K562 (cell line): Measurements from ENCODE around the gene ZFYVE19. TPM values are rescaled to one million over a fixed set of nuclear protein-coding genes. Genes with fewer than 3 reads are reported as not detected.
A peak's percentile ranks its signal among the peaks of the same experiment; 100 is the strongest.

Experiments
- ATAC-seq: fragments of 200-7000 bp; cut with Tn5 transposase; 3 replicates; pipeline ENCODE4 v1.9.1; 2020; ENCODE audit warnings: moderate library complexity
- BruUV-seq: library from RNA; stranded (reverse); fragments of 400-500 nt; replicated peaks from 2 replicates; lab custom pipeline; 2021; lab: Mats Ljungman, UMichigan
- CTCF ChIA-PET: fragments of 300-600 bp; formaldehyde crosslinking; extraction: SDS; loops from one replicate; lab custom pipeline; 2021; ENCODE audit warnings: low intra/inter-chr PET ratio; lab: Yijun Ruan, JAX
- POLR2A ChIA-PET: fragments of 300-600, 350-650 bp; sonication (Branson Sonifier 250); formaldehyde crosslinking; extraction: SDS; loops from one replicate; lab custom pipeline; 2021; ENCODE audit warnings: antibody characterized with exemption, inconsistent platforms; lab: Yijun Ruan, JAX
- DNase-seq, 4 experiments: peaks; one replicate each; pipeline versions ENCODE4 v3.0.0 to v3.0.0-alpha.2; 2011 to 2018; ENCODE audit warnings: low spot score in 3 of 4, mixed read lengths in 3 of 4; ENCODE audit errors: extremely low read depth in 1 of 4
- FAIRE-seq: peaks from 2 replicates; lab custom pipeline; 2011; peaks lifted over from hg19 to GRCh38; lab: Jason Lieb, UNC
- H2AFZ ChIP-seq: 2 replicates; pipeline ENCODE4 v1.6.0; 2011; ENCODE audit warnings: low read depth, low read length, control low read depth, inconsistent platforms
- H3K27ac ChIP-seq: fragments of 200-600 bp; 3 replicates; pipeline ENCODE4 v1.8.0; 2011; ENCODE audit warnings: low read depth, mild to moderate bottlenecking, control low read depth, inconsistent platforms, low read length, moderate library complexity, mixed read lengths; ENCODE audit errors: extremely low read depth
- H3K27me3 ChIP-seq, 2 experiments: fragments of 300-600 bp in 1 of 2; 2 replicates in 1 of 2; 3 replicates in 1 of 2; pipeline versions ENCODE4 v1.6.0 to v1.8.0; 2011; ENCODE audit warnings: inconsistent platforms in 2 of 2, low read length in 2 of 2, mild to moderate bottlenecking in 1 of 2, mixed read lengths in 1 of 2, moderate library complexity in 1 of 2; ENCODE audit not compliant: control insufficient read depth in 2 of 2, insufficient read depth in 2 of 2
- H3K36me3 ChIP-seq: fragments of 300-600 bp; 3 replicates; pipeline ENCODE4 v1.8.0; 2011; ENCODE audit warnings: mild to moderate bottlenecking, low read length, inconsistent platforms; ENCODE audit not compliant: control insufficient read depth, insufficient read depth
- H3K4me1 ChIP-seq, 2 experiments: fragments of 200-600 bp in 1 of 2; replicated peaks in 1 of 2; 2 replicates in 1 of 2; 3 replicates in 1 of 2; pipeline versions ENCODE4 v1.5.1 to v1.8.0; 2011; ENCODE audit warnings: inconsistent platforms in 2 of 2, low read length in 2 of 2, mild to moderate bottlenecking in 1 of 2, mixed read lengths in 1 of 2, moderate library complexity in 1 of 2; ENCODE audit not compliant: control insufficient read depth in 2 of 2, insufficient read depth in 2 of 2
- H3K4me2 ChIP-seq: 2 replicates; pipeline ENCODE4 v1.6.1; 2011; ENCODE audit warnings: low read length, control low read depth, inconsistent platforms, mixed read lengths; ENCODE audit not compliant: insufficient read depth
- H3K4me3 ChIP-seq: fragments of 200-600 bp; sonication (generic), shearing (Covaris generic); 2 replicates; pipeline ENCODE4 v1.5.1; 2016; ENCODE audit warnings: control low read depth, inconsistent platforms
- H3K79me2 ChIP-seq: fragments of 200-600 bp; 3 replicates; pipeline ENCODE4 v1.8.0; 2011; ENCODE audit warnings: low read length, inconsistent platforms; ENCODE audit not compliant: control insufficient read depth, insufficient read depth
- H3K9ac ChIP-seq, 2 experiments: 2 replicates each; pipeline versions ENCODE4 v1.6.0 to v1.6.1; 2011; ENCODE audit warnings: low read depth in 2 of 2, low read length in 2 of 2, control low read depth in 1 of 2, inconsistent platforms in 1 of 2, mild to moderate bottlenecking in 1 of 2, mixed read lengths in 1 of 2; ENCODE audit not compliant: insufficient read depth in 1 of 2
- H3K9me1 ChIP-seq: one replicate; pipeline ENCODE4 v1.6.0; 2011; ENCODE audit warnings: inconsistent platforms, mild to moderate bottlenecking, low read length, moderate library complexity; ENCODE audit not compliant: control insufficient read depth, insufficient read depth
- H3K9me3 ChIP-seq: replicated peaks from 2 replicates; pipeline ENCODE4 v1.5.1; 2011; ENCODE audit warnings: low read depth, low read length, inconsistent platforms; ENCODE audit not compliant: control insufficient read depth, insufficient read depth
- H4K20me1 ChIP-seq: replicated peaks from 2 replicates; pipeline ENCODE4 v1.6.1; 2011; ENCODE audit warnings: low read length, inconsistent platforms, mixed read lengths; ENCODE audit not compliant: control insufficient read depth, insufficient read depth
- CBFA2T3 ChIP-seq: fragments of 450-650 bp; IDR thresholded peaks from 2 replicates; pipeline ENCODE4 v1.6.1; 2017
- CEBPZ ChIP-seq: fragments of 150-350 bp; IDR thresholded peaks from 2 replicates; pipeline ENCODE4 v1.6.1; 2014; ENCODE audit warnings: low read depth, mild to moderate bottlenecking, low read length, borderline replicate concordance
- HMBOX1 ChIP-seq: sonication (generic); IDR thresholded peaks from 2 replicates; pipeline ENCODE4 v1.6.1; 2016
- POLR3G ChIP-seq: IDR thresholded peaks from 2 replicates; pipeline ENCODE4 v1.6.1; 2011; ENCODE audit not compliant: insufficient read length, insufficient replicate concordance; ENCODE audit errors: extremely low read depth
- PTRF ChIP-seq: fragments of 450-650 bp; IDR thresholded peaks from 2 replicates; pipeline ENCODE4 v1.6.1; 2016; ENCODE audit warnings: mild to moderate bottlenecking, missing genetic modification characterization, missing compliant biosample characterization
- ZBTB40 ChIP-seq, 2 experiments: fragments of 450-650 bp in 1 of 2; sonication (generic) in 1 of 2; formaldehyde crosslinking in 1 of 2; IDR thresholded peaks; 2 replicates each; pipeline versions ENCODE4 v1.7.1 to v1.9.0; 2016 to 2022; ENCODE audit warnings: inconsistent platforms in 1 of 2, mild to moderate bottlenecking in 1 of 2, missing genetic modification reagents in 1 of 2
- WGBS: fragments of 100-300 bp; shearing (Covaris generic); methylation state at CpG from one replicate; pipeline ENCODE4 v1.1.6; 2016; ENCODE audit warnings: low coverage, mixed read lengths; ENCODE audit not compliant: insufficient coverage; ENCODE audit errors: missing lambda C conversion rate; 5-methylcytosine and 5-hydroxymethylcytosine counted together
- in situ Hi-C: fragments of 300-500 bp; cut with MboI; formaldehyde crosslinking; loops from 4 replicates; pipeline ENCODE4 v1.15.0; 2018; ENCODE audit warnings: inconsistent platforms, mixed read lengths
- intact Hi-C: fragments of 100-400 bp; cut with micrococcal nuclease; formaldehyde crosslinking; loops from 2 replicates; pipeline ENCODE4 v1.14.2; 2022
- polyA plus RNA-seq, 8 experiments: library from polyadenylated mRNA; depleted of rRNA in 4 of 8; stranded (reverse) in 5 of 8; unstranded in 3 of 8; fragments of >200 nt; fragmentation: Nextera tagmentation in 2 of 8; fragmentation: Illumina TruSeq in 1 of 8; extraction: Ambion mirVana in 2 of 8; extraction: Trizol in 1 of 8; gene quantifications; 2 replicates each; pipeline versions ENCODE4 v1.2.1 to v1.2.3, GENCODE V29; 2011 to 2014; ENCODE audit warnings: inconsistent platforms in 1 of 8, missing spikeins in 1 of 8
- total RNA-seq, 7 experiments: library from RNA; depleted of rRNA in 6 of 7; stranded (reverse); fragments of >200 nt in 6 of 7; fragmentation: Illumina TruSeq in 2 of 7; extraction: Trizol in 2 of 7; gene quantifications; 2 replicates each; pipeline versions ENCODE4 v1.2.1 to v1.2.3, GENCODE V29; 2011 to 2021; ENCODE audit warnings: low replicate concordance in 1 of 7

Gene ZFYVE19
- total and polyA plus RNA-seq, 9 of the 15 experiments (the other 6 are each of a cell fraction or from before 2014, with no cell fraction given), result 1.5 to 36.8 (median 19.9) TPM

GRCh38 chr15:40847223-40847961 is 40.5 kb downstream of the ZFYVE19 start:
- no TSS peak for BruUV-seq
- no peaks in the 10 kb centered on the region for H3K9me3 ChIP-seq
- no peaks in the 10 kb centered on the region for H3K79me2 ChIP-seq
- peak overlapping the region in 1 of 2 experiments; percentile 79; a peak in 2 of 4 replicates for H3K9ac ChIP-seq
- peak overlapping the region; percentile 83 for H2AFZ ChIP-seq
- in situ Hi-C loops (no loop called here), intact Hi-C loops (no loop called here)
- peak; percentile 88 to 95 (median 90) for DNase-seq
- no peaks in the 10 kb centered on the region for H4K20me1 ChIP-seq
- POLR2A ChIA-PET, result interaction anchor here (0.5 to 1.7 kb wide), 10 partner anchors 9 to 528 kb away, joined by 3 to 12 read pairs (median 3); no protein-coding TSS in a partner anchor
- H3K27me3 ChIP-seq, result no peaks in the 10 kb centered on the region
- CTCF ChIA-PET, result no interaction called here
- no peaks in the 10 kb centered on the region for H3K36me3 ChIP-seq
- peaks cover 29 to 41% of the 10 kb centered on the region in 2 experiments for H3K4me1 ChIP-seq
- WGBS, result 25% methylated on average over 6 of the region's 7 CpGs
- peak overlapping the region; percentile 68 for H3K27ac ChIP-seq
- peak; percentile 99 for ATAC-seq
- H3K9me1 ChIP-seq, result no peaks in the 10 kb centered on the region
- peak overlapping the region; percentile 62 for H3K4me2 ChIP-seq
- H3K4me3 ChIP-seq, result no peak overlapping the region
- peak; percentile 95 for FAIRE-seq
- TF ChIP-seq ZBTB40 (IDR thresholded peaks at IDR 0.05) (peak; percentile 56; the same call in 1 of the 2 replicates), ZBTB40 (CRISPR knock-in tag; IDR thresholded peaks at IDR 0.05) (no peak), CBFA2T3 (no peak; the same call in 1 of the 2 replicates), POLR3G (no peak), HMBOX1 (peak; percentile 83; the same call in 1 of the 2 replicates), CEBPZ (no peak), PTRF (tag) (no peak)
